Measurements from ENCODE around the gene KCNE1. TPM values are rescaled to one million over a fixed set of nuclear protein-coding genes. Genes with fewer than 3 reads are reported as not detected.
"Not testable (repeated sequence)": the region's sequence is repeated elsewhere in the genome, so short reads cannot be mapped to it uniquely, and the experiment has no call there.

KCNE1 gene
- total and polyA plus RNA-seq, 9 donors, result 0.21 to 4.7 (median 0.88) TPM; not detected in 2

- intact Hi-C loops (cut with DNase I), result no loop called here
- WGBS, 3 donors, result 83 to 91% (median 88%) methylated on average over 6 of the region's 6 CpGs
- Histone ChIP-seq H3K9me3 (no peaks in the 10 kb centered on the region), H3K4me3 (no peak overlapping the region), H3K27ac (no peak overlapping the region), H3K27me3 (no peaks in the 10 kb centered on the region), H3K4me1 (ENCODE audit: insufficient read depth) (no peaks in the 10 kb centered on the region), H3K36me3 (no peaks in the 10 kb centered on the region)
- DNase-seq, result no peak
- TF ChIP-seq POLR2A (IDR thresholded peaks at IDR 0.05) (no peak), EP300 (IDR thresholded peaks at IDR 0.05) (no peak), CTCF (IDR thresholded peaks at IDR 0.05) (no peak)
Observed at GRCh38 chr21:34559089-34559631, 47.1 kb upstream of the KCNE1 start.

- intact Hi-C loops (cut with DNase I), result no loop called here
- DNase-seq, result no peak
- TF ChIP-seq EP300 (IDR thresholded peaks at IDR 0.05) (no peak), CTCF (IDR thresholded peaks at IDR 0.05) (no peak), POLR2A (IDR thresholded peaks at IDR 0.05) (no peak)
- no peaks in the 10 kb centered on the region for H3K36me3 ChIP-seq
- 83 to 90% (median 88%) methylated on average over 5 of the region's 5 CpGs for WGBS, 3 donors
- no peaks in the 10 kb centered on the region for H3K9me3 ChIP-seq
- no peak overlapping the region for H3K27ac ChIP-seq
- no peaks in the 10 kb centered on the region for H3K27me3 ChIP-seq
- H3K4me1 ChIP-seq (ENCODE audit: insufficient read depth), result no peaks in the 10 kb centered on the region
- no peak overlapping the region for H3K4me3 ChIP-seq
Observed at GRCh38 chr21:34558166-34558565, 46.2 kb upstream of the KCNE1 start.

- TF ChIP-seq EP300 (IDR thresholded peaks at IDR 0.05) (no peak), POLR2A (IDR thresholded peaks at IDR 0.05) (no peak)
- Histone ChIP-seq H3K9me3 (no peaks in the 10 kb centered on the region), H3K27ac (no peak overlapping the region), H3K4me1 (ENCODE audit: insufficient read depth) (no peaks in the 10 kb centered on the region), H3K27me3 (no peaks in the 10 kb centered on the region), H3K4me3 (no peak overlapping the region), H3K36me3 (no peaks in the 10 kb centered on the region)
- intact Hi-C loops (cut with DNase I), result no loop called here
- WGBS, 3 donors, result 83 to 90% (median 88%) methylated on average over 5 of the region's 5 CpGs
- DNase-seq, result no peak
Observed at GRCh38 chr21:34557261-34557660, 45.3 kb upstream of the KCNE1 start.

GRCh38 chr21:34554670-34555069 lies 42.7 kb upstream of the KCNE1 start:
- H3K36me3 ChIP-seq; H3K4me1 ChIP-seq (ENCODE audit: insufficient read depth); DNase-seq; intact Hi-C loops (cut with DNase I); H3K9me3 ChIP-seq; H3K27ac ChIP-seq; H3K27me3 ChIP-seq; H3K4me3 ChIP-seq: not testable (repeated sequence)
- 81 to 85% (median 85%) methylated on average over 2 of the region's 2 CpGs for WGBS, 3 donors

GRCh38 chr21:34554227-34554626 lies 42.2 kb upstream of the KCNE1 start:
- no peaks in the 10 kb centered on the region for H3K9me3 ChIP-seq
- H3K36me3 ChIP-seq, result no peaks in the 10 kb centered on the region
- no peak overlapping the region for H3K27ac ChIP-seq
- H3K27me3 ChIP-seq, result no peaks in the 10 kb centered on the region
- intact Hi-C loops (cut with DNase I), result no loop called here
- TF ChIP-seq EP300 (IDR thresholded peaks at IDR 0.05) (no peak), POLR2A (IDR thresholded peaks at IDR 0.05) (no peak), CTCF (IDR thresholded peaks at IDR 0.05) (no peak)
- 96 to 97% (median 96%) methylated on average over 4 of the region's 4 CpGs for WGBS, 3 donors
- DNase-seq, result no peak
- H3K4me3 ChIP-seq, result no peak overlapping the region
- no peaks in the 10 kb centered on the region for H3K4me1 ChIP-seq (ENCODE audit: insufficient read depth)

Measured in ovary (tissue), 9 donors.